Measurements from ENCODE around the gene WHRN.

The WHRN gene

GRCh38 chr9:114470581-114470980 lies 34.7 kb downstream of the WHRN start:
- DNase-seq: no peak

DNA sequence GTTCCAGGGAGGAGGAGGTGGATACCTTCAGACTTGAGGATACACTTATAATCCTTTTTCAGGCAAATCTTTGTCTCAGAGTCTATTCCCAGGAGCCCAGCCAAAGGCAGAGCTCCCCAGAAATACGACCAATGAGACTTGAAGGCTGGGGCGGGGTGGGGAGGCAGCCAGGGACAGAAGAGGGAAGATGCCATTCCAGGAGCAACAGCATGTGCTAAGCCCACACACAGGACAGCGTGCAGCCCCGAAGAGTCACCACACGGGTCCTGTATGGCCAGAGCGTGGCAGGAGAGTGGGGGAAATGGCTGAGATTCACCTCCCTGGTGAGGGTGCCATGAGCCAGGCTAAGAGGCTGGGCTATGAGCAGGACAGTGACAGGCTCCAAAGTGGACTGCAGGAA lies 35.2 kb downstream of the WHRN start:
- DNase-seq: no peak

DNA sequence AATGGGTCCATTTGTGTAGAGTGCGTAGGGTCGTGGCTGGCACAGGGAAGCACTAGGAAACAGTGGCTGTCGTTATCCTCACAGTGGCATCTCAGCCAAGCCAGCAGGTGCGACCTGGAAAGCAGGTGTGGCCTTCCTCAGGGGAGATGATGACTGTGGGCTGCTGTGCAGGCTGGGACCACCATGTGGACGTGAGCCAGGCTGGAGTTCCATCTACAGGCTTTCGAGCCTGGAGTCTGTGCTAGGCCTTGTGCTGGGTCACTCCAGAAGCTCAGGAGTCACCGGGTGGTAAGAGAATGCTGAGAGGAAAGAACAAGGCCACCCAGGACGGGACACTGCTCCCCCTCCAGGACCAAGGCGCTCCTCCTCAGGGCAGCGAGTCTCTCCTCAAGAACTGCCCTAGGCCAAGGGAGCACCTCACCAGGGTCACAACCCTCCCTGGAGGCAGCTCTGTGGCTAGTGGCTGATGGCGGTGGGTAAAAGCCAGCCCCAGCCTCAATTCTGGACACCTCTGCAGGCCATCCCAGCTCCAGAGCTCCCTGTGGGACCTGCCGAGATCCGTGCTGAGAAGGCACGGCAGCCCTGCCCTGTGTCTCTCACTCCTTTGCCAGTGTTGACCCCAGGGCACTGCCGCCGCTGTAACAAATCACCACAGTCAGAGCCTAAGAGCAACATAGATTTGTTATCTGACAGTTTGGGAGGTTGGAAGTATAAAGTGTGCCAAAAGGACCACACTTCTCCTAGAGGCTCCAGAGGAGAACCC lies 36.0 kb downstream of the WHRN start:
- DNase-seq: no peak

GRCh38 chr9:114467910-114468309 lies 37.4 kb downstream of the WHRN start:
- DNase-seq: no peak

DNA sequence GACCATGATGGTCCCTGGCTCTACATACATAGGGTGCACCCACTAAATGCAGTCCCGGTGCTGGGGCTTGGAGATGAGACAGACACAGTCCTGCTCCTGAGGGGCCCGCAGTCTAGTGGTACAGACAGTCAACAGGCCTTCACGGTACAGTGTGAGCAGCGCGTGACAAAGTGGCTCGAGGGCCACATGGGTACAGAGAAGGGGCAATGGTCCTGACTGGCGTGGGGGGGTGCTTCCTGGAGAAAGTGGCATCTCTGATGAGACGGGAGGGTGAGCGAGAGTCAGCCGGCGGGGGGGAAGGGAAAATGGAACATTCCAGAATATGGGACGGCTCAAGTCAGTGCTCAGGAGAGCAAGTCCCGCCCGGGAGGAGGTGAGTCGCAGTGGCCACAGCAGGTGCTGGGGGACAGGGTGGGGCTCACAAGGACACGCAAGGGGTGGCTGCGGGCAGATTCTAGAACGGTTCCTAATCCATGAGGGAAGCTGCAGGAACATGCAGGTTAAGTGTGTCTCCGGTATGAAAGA lies 38.0 kb downstream of the WHRN start:
- no peak for DNase-seq

GRCh38 chr9:114465906-114466900 lies 39.1 kb downstream of the WHRN start:
- DNase-seq: no peak

DNA sequence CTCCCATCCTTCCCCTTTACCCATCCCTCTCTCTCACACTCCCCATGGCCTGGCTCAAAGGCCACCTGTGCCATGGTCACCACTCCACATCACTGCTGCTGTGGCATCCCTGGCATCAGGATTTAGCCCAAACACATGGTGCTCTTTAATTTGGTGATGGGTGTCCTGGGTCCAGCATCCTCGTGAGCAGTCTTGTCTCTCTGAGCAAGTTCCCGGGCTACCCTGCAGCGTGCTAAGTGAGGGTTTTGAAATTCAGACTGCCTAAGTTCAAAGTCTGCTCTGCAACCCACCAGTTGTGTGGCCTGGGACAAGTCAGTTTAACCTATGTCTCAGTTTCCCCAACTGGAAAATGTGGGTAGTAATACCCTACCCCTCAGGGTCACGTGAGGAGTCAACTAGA lies 39.9 kb downstream of the WHRN start:
- DNase-seq: no peak

- no peak for DNase-seq
Observed at GRCh38 chr9:114464281-114465051, 40.8 kb downstream of the WHRN start.

DNA sequence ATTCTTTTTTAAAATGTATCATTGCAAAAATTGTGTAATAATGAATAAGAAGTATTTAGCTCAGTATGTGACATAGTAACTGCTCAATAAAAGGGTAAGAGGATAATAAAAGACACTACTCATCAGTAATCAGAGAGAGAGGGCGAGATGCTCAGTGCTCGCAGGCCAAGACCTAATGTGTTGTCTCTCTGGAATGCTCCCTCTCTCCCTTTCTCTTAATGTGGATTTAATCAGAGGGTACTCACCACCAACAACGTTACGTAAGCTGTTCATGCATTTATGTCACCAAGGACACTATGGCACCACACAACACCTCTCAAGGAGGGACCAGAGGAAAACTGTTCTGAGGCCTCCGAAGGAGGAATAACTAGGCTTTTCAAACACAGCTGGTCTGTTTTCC lies 42.5 kb downstream of the WHRN start:
- DNase-seq: no peak

DNA sequence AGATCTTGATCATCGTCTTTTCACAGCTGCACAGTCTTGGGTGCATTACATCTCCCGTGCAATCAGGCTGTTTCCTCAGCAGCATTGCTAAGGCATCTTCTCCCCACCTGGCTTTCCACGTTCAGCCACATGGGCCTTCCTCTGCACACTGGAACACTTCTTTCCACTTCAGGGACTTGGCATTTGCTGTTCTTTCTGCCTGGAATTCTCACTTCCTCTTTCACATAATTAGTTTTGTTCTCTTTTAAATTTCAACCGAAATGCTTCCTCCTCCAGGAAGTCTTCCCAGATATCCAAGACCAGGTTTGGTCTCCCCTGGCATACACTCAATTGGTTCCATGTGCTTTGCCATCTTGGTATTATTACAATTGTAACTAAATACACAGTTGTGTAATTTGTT lies 43.8 kb downstream of the WHRN start:
- no peak for DNase-seq

DNA sequence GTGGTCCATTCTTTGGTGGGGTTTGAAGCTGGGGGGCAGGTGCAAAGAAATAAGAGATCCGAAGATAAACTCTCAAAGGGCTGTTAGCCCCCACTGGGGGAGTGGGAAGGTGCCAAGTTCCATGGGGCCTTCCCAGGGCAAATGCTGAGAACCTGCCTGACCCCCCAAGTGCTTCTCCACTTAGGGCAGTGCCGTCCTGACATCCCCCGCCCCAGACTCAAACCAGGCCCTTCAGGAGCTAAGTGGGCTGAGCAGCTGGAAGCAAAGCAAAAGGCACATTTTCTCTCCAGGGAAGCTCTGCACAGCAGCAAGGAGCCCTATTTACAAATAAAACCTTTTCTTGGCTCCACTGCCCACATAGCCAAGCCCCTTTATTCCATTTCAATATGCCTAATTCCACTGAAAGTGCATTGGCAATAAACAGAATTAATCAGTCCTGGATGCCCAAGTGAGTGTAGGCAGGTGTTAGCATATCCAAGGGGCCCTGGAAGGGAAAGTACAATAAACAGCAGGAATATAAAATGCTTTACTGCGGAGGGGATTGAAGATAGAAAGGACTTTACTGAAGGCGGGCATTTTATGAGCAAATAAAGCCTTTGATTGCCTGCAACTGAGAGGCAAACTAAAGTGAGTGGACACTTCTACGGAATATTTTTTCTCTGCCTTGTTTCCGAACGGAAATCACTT lies 44.6 kb downstream of the WHRN start:
- peak; percentile 9 for DNase-seq

- DNase-seq: no peak
Observed at GRCh38 chr9:114459464-114459863, 45.8 kb downstream of the WHRN start.

- DNase-seq: no peak
Observed at GRCh38 chr9:114456929-114457328, 48.3 kb downstream of the WHRN start.

DNA sequence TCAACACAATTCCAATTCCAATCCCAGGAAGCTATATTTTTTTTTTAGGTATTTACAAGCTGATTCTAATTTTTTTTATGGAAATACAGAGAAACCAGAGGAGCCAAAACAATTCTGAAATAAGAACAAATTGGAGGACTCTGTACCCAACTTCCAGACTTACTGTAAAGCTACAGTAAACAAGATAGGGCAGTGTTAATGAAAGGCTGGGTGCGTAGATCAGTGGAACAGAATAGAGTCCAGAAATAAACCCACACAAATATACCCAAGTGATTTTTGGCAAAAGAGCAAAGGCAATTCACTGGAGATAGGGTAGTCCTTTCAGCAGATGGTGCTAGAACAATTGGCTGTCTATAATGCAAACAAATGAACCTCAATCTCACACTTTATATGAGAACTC lies 50.6 kb downstream of the WHRN start:
- DNase-seq: no peak

DNA sequence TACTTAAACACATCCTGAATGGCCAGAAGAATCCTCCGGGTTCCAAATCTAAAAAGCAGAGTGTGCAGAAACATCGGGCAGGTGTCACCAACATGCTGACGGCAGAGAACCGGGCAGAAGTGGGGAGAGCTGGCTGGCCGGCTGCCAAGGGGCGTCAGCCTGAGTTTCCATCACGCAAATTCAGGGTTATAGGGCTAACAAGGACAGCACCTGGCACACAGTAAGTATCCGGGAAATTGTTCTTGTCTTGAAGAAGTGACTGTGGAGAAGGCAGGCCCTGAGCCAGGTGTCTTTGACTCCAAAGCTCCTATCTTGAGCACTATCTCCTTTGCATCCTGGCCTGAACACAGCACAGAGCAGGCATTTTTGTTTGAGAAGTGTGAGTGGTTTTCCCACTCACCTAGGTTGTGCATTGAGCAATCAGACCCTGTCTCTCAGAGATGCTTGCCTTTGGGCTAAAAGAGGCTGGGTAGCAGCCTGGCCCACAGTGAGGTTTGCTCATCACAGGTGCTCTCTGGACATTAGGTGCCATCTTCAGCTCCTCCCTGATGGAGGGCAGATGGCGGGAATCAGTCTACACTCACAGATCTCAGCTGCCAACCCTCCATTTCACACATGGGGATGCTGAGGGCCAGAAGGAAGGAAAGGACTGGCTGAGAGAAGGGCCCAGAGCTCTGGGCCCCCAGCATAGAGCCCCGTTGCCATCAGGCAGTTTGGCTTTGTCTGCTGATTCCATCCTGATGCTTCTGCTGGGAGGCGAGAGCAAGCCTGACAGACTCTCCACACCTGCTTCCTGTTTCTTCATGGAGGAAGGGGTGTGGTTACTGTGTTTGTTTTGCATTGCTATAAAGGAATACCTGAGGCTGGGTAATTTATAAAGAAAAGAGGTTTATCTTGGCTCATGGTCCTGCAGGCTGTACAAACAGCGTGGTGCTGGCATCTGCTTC lies 52.8 kb downstream of the WHRN start:
- DNase-seq: no peak

DNA sequence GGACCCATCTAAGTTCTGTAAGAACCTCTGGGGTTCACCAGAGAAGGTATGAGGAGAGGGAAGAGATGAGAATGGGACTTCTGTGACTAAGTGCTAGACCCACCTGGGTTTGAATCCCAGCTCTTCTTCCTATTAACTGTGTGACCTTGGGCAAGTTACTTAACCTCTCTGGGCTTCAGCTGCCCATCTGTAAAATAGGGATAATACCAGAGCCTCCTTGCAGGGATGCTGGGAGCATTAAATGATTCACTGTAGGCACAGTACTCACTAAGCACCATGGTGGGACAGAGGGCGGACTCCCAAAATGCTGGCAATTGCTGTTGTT lies 53.6 kb downstream of the WHRN start:
- DNase-seq: no peak

DNA sequence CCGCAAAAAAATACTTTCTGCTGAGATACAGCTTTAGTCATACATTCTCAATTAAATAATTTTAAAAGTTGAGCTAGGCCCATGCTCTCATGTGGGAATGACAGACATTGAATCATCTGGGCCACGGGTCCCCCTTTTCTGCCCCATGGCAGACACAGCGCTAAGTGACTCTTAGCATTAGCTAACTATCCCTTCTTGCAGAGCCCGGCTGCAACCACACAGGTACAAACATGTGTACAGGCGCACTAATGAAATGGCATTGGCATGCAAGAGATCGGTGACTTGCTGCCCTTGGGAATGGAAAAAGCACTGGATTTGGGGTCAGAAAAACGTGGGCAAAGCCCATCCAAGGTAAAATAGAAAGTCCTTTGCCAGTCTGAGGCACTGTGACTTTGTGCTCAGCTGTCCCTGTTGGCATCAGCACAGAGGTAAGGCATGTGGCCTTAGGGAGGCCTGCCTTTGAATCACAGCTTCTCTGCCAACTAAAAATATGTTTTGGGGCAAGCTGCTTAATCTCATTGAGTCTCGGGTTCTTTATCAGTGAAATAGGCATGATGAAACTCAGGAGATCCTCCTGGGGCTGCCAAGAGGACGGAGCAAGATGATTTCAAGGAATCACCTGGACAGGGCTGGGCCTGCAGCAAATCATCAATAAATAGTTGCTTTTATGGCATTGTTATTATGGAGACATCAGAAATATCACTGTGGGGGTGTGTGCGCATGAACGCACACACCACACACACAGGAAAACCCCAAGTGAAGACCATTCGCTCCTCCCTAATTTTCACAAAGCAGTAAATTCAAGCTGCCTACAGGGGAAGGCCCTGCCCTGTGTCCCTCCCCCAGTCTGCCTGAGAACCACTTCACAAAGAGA lies 54.2 kb downstream of the WHRN start:
- no peak for DNase-seq

GRCh38 chr9:114450181-114450580 lies 55.1 kb downstream of the WHRN start:
- DNase-seq: peak; percentile 26

DNA sequence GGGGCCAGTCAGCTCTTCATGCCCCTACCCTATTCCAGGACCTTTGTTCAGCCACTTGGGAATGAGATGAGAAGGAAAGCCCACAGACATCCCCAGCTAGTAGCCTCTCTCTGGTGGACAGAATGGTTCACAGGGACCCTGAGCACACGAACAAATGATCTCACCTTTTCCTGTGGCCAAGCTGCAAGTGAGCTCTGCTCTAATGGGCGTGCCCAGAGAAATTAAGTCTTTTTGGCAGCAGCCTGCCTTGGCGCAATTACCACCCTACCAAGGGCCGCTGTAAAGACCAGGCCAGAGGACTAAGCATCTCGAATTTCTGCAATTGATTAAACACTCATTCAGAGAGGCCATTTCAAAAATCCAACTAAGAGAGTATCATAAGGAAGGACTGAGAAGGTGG lies 56.0 kb downstream of the WHRN start:
- DNase-seq: no peak

GRCh38 chr9:114448706-114449105 lies 56.6 kb downstream of the WHRN start:
- DNase-seq: no peak
